ENCODE data around the gene FOXA2. TPM values are rescaled to one million over a fixed set of nuclear protein-coding genes. Genes with fewer than 3 reads are reported as not detected.

Gene FOXA2
- total and polyA plus RNA-seq, 2 experiments from 2014 or later: not detected

- TF ChIP-seq EZH2phosphoT487 (IDR thresholded peaks at IDR 0.05; ENCODE audit: insufficient read depth, low read depth) (no peak), EZH2 (IDR thresholded peaks at IDR 0.05; ENCODE audit: insufficient read depth, poor library complexity, severe bottlenecking) (no peak)
- Histone ChIP-seq H3K4me2 (ENCODE audit: unreplicated experiment) (no peak overlapping the region), H3K27ac (no peak overlapping the region), H3K9me3 (ENCODE audit: low read depth) (no peaks in the 10 kb centered on the region), H3K9ac (no peak overlapping the region), H3K4me1 (ENCODE audit: insufficient read depth) (peaks cover 6% of the 10 kb centered on the region; the same call in 1 of the 2 replicates), H3K79me2 (ENCODE audit: insufficient read depth) (no peaks in the 10 kb centered on the region), H2AFZ (no peak overlapping the region), H4K20me1 (ENCODE audit: insufficient read depth) (no peaks in the 10 kb centered on the region), H3K4me3 (no peak overlapping the region), H3K9me2 (ENCODE audit: insufficient read depth) (no peaks in the 10 kb centered on the region), H3K36me3 (ENCODE audit: low read depth) (no peaks in the 10 kb centered on the region), H3K27me3 (replicated peaks; ENCODE audit: insufficient read depth) (peaks cover 86% of the 10 kb centered on the region), H3F3A (ENCODE audit: insufficient read depth) (no peaks in the 10 kb centered on the region)
- WGBS, 2 experiments (ENCODE audit: low coverage in 1 of 2, low lambda C conversion rate in 2 of 2, missing lambda C conversion rate in 2 of 2): 2% methylated on average over 22 to 41 of the region's 41 CpGs
- no peak for DNase-seq
- in situ Hi-C loops (cut with MboI): no loop called here
These were observed 425 bp downstream of the FOXA2 start for GRCh38 chr20:22583773-22584521.

- Histone ChIP-seq H3K36me3 (ENCODE audit: low read depth) (no peaks in the 10 kb centered on the region), H2AFZ (no peak overlapping the region), H3K79me2 (ENCODE audit: insufficient read depth) (no peaks in the 10 kb centered on the region), H3K9me2 (ENCODE audit: insufficient read depth) (no peaks in the 10 kb centered on the region), H3F3A (ENCODE audit: insufficient read depth) (no peaks in the 10 kb centered on the region), H3K4me3 (no peak overlapping the region), H3K27ac (no peak overlapping the region), H3K4me1 (ENCODE audit: insufficient read depth) (peaks cover 6% of the 10 kb centered on the region; the same call in 1 of the 2 replicates), H3K4me2 (ENCODE audit: unreplicated experiment) (no peak overlapping the region), H4K20me1 (ENCODE audit: insufficient read depth) (no peaks in the 10 kb centered on the region), H3K9me3 (ENCODE audit: low read depth) (no peaks in the 10 kb centered on the region), H3K27me3 (replicated peaks; ENCODE audit: insufficient read depth) (peaks cover 86% of the 10 kb centered on the region), H3K9ac (no peak overlapping the region)
- 1 to 3% methylated on average over 56 to 61 of the region's 66 CpGs for WGBS, 2 experiments (ENCODE audit: low coverage in 1 of 2, low lambda C conversion rate in 2 of 2, missing lambda C conversion rate in 2 of 2)
- TF ChIP-seq EZH2phosphoT487 (IDR thresholded peaks at IDR 0.05; ENCODE audit: insufficient read depth, low read depth): no peak
- TF ChIP-seq EZH2 (IDR thresholded peaks at IDR 0.05; ENCODE audit: insufficient read depth, poor library complexity, severe bottlenecking): no peak
- peak; percentile 17 for DNase-seq
- in situ Hi-C loops (cut with MboI): no loop called here
These were observed 1.2 kb downstream of the FOXA2 start for GRCh38 chr20:22582964-22583772.

- WGBS, 2 experiments (ENCODE audit: low coverage in 1 of 2, low lambda C conversion rate in 2 of 2, missing lambda C conversion rate in 2 of 2): 5 to 6% methylated on average over 42 to 44 of the region's 54 CpGs
- no peaks in the 10 kb centered on the region for H3F3A ChIP-seq (ENCODE audit: insufficient read depth)
- peak; percentile 88 for TF ChIP-seq EZH2 (IDR thresholded peaks at IDR 0.05; ENCODE audit: insufficient read depth, poor library complexity, severe bottlenecking)
- 0 out of 2 replicates have a peak, but pooled peaks have one; percentile 15 for TF ChIP-seq EZH2phosphoT487 (IDR thresholded peaks at IDR 0.05; ENCODE audit: insufficient read depth, low read depth)
- DNase-seq: no peak
- H3K27ac ChIP-seq: no peak overlapping the region
- H3K9me2 ChIP-seq (ENCODE audit: insufficient read depth): no peaks in the 10 kb centered on the region
- H4K20me1 ChIP-seq (ENCODE audit: insufficient read depth): no peaks in the 10 kb centered on the region
- H2AFZ ChIP-seq: no peak overlapping the region
- peaks cover 6% of the 10 kb centered on the region; the same call in 1 of the 2 replicates for H3K4me1 ChIP-seq (ENCODE audit: insufficient read depth)
- H3K9ac ChIP-seq: no peak overlapping the region
- no peak overlapping the region for H3K4me2 ChIP-seq (ENCODE audit: unreplicated experiment)
- no peak overlapping the region for H3K4me3 ChIP-seq
- H3K79me2 ChIP-seq (ENCODE audit: insufficient read depth): no peaks in the 10 kb centered on the region
- no peaks in the 10 kb centered on the region for H3K9me3 ChIP-seq (ENCODE audit: low read depth)
- peaks cover 86% of the 10 kb centered on the region for H3K27me3 ChIP-seq (replicated peaks; ENCODE audit: insufficient read depth)
- in situ Hi-C loops (cut with MboI): no loop called here
- H3K36me3 ChIP-seq (ENCODE audit: low read depth): no peaks in the 10 kb centered on the region
These were observed 1.9 kb downstream of the FOXA2 start for GRCh38 chr20:22582386-22582963.
